Measurements from ENCODE around the gene MACROD1. TPM values are rescaled to one million over a fixed set of nuclear protein-coding genes. Genes with fewer than 3 reads are reported as not detected.

MACROD1 gene
- total and polyA plus RNA-seq, 2 of the 13 experiments (the other 11 are each of a cell fraction or from before 2014, with no cell fraction given), result 23.1 to 34.5 TPM

- TF ChIP-seq, protein P1, sequence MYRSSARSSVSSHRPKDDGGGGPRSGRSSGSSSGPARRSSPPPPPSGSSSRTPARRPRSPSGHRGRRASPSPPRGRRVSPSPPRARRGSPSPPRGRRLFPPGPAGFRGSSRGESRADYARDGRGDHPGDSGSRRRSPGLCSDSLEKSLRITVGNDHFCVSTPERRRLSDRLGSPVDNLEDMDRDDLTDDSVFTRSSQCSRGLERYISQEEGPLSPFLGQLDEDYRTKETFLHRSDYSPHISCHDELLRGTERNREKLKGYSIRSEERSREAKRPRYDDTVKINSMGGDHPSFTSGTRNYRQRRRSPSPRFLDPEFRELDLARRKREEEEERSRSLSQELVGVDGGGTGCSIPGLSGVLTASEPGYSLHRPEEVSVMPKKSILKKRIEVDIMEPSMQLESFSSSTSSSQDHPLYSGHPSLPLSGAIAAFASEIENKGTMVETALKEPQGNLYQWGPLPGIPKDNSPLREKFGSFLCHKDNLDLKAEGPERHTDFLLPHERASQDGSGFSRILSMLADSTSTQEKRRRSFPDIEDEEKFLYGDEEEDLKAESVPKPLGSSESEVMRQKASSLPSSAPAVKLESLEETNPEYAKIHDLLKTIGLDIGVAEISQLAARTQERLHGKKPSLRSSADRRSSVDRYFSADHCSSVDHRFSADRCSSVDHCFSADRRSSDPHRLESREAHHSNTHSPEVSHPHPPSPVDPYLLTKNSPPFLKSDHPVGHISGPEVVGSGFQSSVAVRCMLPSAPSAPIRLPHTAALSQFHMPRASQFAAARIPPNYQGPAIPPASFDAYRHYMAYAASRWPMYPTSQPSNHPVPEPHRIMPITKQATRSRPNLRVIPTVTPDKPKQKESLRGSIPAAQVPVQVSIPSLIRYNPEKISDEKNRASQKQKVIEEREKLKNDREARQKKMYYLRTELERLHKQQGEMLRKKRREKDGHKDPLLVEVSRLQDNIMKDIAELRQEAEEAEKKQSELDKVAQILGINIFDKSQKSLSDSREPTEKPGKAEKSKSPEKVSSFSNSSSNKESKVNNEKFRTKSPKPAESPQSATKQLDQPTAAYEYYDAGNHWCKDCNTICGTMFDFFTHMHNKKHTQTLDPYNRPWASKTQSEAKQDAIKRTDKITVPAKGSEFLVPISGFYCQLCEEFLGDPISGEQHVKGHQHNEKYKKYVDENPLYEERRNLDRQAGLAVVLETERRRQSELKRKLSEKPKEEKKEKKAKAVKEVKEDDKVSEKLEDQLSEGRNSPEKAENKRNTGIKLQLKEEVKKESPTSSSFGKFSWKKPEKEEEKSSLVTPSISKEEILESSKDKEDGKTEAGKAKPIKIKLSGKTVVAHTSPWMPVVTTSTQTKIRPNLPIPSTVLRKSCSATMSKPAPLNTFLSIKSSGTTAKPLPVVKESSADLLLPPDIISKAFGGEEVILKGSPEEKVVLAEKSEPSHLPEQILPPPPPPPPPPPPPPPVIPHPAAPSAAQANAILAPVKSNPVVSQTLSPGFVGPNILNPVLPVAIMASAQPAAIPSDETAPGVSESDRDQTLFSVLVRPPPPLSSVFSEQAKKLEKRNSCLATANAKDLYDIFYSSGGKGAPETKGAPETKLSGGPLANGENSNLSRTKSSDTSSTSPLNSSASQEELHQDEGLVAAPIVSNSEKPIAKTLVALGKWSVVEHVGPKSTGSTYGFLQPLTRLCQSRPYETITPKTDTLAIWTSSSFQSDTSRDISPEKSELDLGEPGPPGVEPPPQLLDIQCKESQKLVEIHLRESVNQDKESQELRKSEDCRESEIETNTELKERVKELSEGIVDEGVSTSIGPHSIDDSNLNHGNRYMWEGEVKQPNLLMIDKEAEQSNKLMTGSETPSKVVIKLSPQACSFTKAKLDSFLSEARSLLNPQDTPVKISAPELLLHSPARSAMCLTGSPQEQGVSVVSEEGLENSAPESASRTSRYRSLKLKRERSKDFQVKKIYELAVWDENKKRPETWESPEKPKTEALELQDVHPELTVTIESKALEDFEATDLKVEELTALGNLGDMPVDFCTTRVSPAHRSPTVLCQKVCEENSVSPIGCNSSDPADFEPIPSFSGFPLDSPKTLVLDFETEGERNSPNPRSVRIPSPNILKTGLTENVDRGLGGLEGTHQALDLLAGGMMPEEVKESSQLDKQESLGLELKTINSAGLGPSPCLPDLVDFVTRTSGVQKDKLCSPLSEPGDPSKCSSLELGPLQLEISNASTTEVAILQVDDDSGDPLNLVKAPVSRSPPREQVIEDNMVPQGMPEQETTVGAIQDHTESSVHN (CRISPR knock-in tag; IDR thresholded peaks at IDR 0.05), result 0 out of 2 replicates have a peak, but pooled peaks have one; percentile 61
- TF ChIP-seq ZNF501 (CRISPR knock-in tag; IDR thresholded peaks at IDR 0.05) (peak; percentile 88), BHLHE40 (IDR thresholded peaks at IDR 0.05; ENCODE audit: low read length) (no peak), RAD51 (IDR thresholded peaks at IDR 0.05; ENCODE audit: borderline replicate concordance) (no peak), ZNF761 (CRISPR knock-in tag; conservative IDR thresholded peaks at IDR 0.05) (no peak), NKX3-1 (CRISPR knock-in tag; IDR thresholded peaks at IDR 0.05) (0 out of 2 replicates have a peak, but pooled peaks have one; percentile 4), ZNF605 (CRISPR knock-in tag; IDR thresholded peaks at IDR 0.05) (peak; percentile 96), IRF9 (CRISPR knock-in tag; IDR thresholded peaks at IDR 0.05; ENCODE audit: borderline replicate concordance) (peak; percentile 56; the same call in 1 of the 2 replicates), ATF6 (CRISPR knock-in tag; conservative IDR thresholded peaks at IDR 0.05) (0 out of 2 replicates have a peak, but pooled peaks have one; percentile 26), ZNF567 (CRISPR knock-in tag; IDR thresholded peaks at IDR 0.05; ENCODE audit: borderline replicate concordance) (peak; percentile 61; the same call in 1 of the 2 replicates), BORCS8-MEF2B (CRISPR knock-in tag; IDR thresholded peaks at IDR 0.05) (peak; percentile 62), KLF9 (CRISPR knock-in tag; IDR thresholded peaks at IDR 0.05; ENCODE audit: low read depth) (no peak)
- TF ChIP-seq, protein P2, sequence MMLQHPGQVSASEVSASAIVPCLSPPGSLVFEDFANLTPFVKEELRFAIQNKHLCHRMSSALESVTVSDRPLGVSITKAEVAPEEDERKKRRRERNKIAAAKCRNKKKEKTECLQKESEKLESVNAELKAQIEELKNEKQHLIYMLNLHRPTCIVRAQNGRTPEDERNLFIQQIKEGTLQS (CRISPR knock-in tag; IDR thresholded peaks at IDR 0.05), result no peak
- TF ChIP-seq, protein P3, sequence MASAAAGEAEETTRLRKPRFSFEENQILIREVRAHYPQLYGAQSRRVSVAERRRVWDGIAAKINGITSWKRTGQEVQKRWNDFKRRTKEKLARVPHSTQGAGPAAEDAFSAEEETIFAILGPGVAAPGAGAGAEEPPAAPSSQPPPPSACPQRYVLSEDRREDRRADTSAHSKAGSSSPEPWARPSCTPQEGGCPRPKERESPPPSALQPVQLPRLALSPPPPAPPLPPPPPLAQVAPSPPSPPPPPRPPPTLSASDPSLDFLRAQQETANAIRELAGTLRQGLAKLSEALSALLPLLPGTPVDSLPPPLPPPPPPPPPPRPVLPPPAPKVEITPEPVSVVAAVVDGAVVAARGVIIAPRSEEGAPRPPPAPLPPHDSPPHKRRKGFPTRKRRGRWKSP (CRISPR knock-in tag; IDR thresholded peaks at IDR 0.05), result peak; percentile 65; the same call in 1 of the 2 replicates
- TF ChIP-seq, protein P4, sequence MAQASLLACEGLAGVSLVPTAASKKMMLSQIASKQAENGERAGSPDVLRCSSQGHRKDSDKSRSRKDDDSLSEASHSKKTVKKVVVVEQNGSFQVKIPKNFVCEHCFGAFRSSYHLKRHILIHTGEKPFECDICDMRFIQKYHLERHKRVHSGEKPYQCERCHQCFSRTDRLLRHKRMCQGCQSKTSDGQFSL (CRISPR knock-in tag; IDR thresholded peaks at IDR 0.05), result no peak
Measured at GRCh38 chr11:63974259-63975143, 191.4 kb downstream of the MACROD1 start, which contains the start of gene COX8A (continued).

Data from HepG2 (cell line).